ENCODE measurements around the gene TMPRSS4.

DNA sequence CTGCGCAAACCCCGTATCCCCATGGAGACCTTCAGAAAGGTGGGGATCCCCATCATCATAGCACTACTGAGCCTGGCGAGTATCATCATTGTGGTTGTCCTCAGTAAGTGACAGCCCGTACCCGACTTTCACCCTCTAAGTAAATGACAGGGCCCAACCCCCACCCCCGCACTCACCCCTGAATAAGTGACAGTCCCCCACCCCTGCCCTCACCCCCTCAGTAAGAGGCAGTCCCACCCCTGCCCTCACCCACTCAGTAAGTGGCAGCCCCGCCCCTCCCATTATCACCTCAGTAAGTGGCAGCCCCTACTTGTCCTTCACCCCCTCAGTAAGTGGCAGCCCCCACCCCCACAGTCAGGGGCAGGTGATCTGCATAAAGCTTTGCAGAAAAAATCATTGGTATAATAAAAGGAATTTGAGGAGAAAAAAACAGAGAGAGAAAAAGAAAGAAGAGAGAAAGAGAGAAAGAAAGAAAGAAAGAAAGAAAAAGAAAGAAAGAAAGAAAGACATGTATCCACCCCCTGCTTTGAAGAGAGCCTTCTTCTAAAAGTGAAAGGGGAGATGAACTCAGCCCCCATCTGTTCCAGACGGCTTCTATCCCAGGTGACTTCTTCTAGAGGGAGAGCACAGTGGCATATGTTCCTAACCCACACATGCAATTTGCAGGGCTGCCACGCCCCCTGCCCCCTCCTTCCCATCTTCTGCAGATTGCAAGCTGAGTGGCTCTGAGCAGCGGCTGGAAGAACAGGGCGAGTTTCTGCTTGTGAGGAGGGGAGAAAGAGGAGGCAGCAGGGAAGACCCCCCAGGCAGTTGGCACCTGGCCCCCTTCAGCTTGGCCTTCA, 22.3 kb downstream of the TMPRSS4 start:
- TF ChIP-seq EZH2phosphoT487 (IDR thresholded peaks at IDR 0.05; ENCODE audit: unreplicated experiment) (no peak), JUNB (IDR thresholded peaks at IDR 0.05; ENCODE audit: unreplicated experiment) (no peak), CREB1 (CRISPR knock-in tag; IDR thresholded peaks at IDR 0.05; ENCODE audit: low read depth) (no peak), ZNF331 (CRISPR knock-in tag; IDR thresholded peaks at IDR 0.05; ENCODE audit: low read depth) (no peak), EZH2 (IDR thresholded peaks at IDR 0.05; ENCODE audit: low read depth, unreplicated experiment) (no peak), NANOG (IDR thresholded peaks at IDR 0.05; ENCODE audit: borderline replicate concordance) (no peak), POLR2AphosphoS5 (IDR thresholded peaks at IDR 0.05; ENCODE audit: low read depth) (no peak), STAT1 (IDR thresholded peaks at IDR 0.05; ENCODE audit: unreplicated experiment) (no peak)
- TF ChIP-seq, protein P1, sequence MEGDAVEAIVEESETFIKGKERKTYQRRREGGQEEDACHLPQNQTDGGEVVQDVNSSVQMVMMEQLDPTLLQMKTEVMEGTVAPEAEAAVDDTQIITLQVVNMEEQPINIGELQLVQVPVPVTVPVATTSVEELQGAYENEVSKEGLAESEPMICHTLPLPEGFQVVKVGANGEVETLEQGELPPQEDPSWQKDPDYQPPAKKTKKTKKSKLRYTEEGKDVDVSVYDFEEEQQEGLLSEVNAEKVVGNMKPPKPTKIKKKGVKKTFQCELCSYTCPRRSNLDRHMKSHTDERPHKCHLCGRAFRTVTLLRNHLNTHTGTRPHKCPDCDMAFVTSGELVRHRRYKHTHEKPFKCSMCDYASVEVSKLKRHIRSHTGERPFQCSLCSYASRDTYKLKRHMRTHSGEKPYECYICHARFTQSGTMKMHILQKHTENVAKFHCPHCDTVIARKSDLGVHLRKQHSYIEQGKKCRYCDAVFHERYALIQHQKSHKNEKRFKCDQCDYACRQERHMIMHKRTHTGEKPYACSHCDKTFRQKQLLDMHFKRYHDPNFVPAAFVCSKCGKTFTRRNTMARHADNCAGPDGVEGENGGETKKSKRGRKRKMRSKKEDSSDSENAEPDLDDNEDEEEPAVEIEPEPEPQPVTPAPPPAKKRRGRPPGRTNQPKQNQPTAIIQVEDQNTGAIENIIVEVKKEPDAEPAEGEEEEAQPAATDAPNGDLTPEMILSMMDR (conservative IDR thresholded peaks at IDR 0.05; ENCODE audit: low read depth in 2 of 2): no peak
- TF ChIP-seq, protein P2, sequence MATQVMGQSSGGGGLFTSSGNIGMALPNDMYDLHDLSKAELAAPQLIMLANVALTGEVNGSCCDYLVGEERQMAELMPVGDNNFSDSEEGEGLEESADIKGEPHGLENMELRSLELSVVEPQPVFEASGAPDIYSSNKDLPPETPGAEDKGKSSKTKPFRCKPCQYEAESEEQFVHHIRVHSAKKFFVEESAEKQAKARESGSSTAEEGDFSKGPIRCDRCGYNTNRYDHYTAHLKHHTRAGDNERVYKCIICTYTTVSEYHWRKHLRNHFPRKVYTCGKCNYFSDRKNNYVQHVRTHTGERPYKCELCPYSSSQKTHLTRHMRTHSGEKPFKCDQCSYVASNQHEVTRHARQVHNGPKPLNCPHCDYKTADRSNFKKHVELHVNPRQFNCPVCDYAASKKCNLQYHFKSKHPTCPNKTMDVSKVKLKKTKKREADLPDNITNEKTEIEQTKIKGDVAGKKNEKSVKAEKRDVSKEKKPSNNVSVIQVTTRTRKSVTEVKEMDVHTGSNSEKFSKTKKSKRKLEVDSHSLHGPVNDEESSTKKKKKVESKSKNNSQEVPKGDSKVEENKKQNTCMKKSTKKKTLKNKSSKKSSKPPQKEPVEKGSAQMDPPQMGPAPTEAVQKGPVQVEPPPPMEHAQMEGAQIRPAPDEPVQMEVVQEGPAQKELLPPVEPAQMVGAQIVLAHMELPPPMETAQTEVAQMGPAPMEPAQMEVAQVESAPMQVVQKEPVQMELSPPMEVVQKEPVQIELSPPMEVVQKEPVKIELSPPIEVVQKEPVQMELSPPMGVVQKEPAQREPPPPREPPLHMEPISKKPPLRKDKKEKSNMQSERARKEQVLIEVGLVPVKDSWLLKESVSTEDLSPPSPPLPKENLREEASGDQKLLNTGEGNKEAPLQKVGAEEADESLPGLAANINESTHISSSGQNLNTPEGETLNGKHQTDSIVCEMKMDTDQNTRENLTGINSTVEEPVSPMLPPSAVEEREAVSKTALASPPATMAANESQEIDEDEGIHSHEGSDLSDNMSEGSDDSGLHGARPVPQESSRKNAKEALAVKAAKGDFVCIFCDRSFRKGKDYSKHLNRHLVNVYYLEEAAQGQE (IDR thresholded peaks at IDR 0.05; ENCODE audit: unreplicated experiment): no peak
